Cardiac muscle cell (in vitro differentiated cells and primary cell): ENCODE data around the gene SLC30A7. TPM values are rescaled to one million over a fixed set of nuclear protein-coding genes. Genes with fewer than 3 reads are reported as not detected.

Experiments
- DNase-seq, 2 donors: peaks; one replicate each; pipeline versions ENCODE4 v3.0.0 to v3.0.0-alpha.2; 2010 to 2017; ENCODE audit warnings: low read depth in 1 of 2, low spot score in 1 of 2
- H3K27ac ChIP-seq: fragments of 200-600 bp; sonication (generic); 2 replicates; pipeline ENCODE4 v1.5.1; 2016
- H3K27me3 ChIP-seq: fragments of 200-600 bp; sonication (generic); 2 replicates; pipeline ENCODE4 v1.6.0; 2016; ENCODE audit warnings: control low read depth
- H3K36me3 ChIP-seq: fragments of 200-600 bp; sonication (generic); 2 replicates; pipeline ENCODE4 v1.5.1; 2016; ENCODE audit warnings: control low read depth
- H3K4me1 ChIP-seq: fragments of 200-600 bp; sonication (generic); 2 replicates; pipeline ENCODE4 v1.8.1; 2017; ENCODE audit warnings: low read depth, mild to moderate bottlenecking, mixed run types
- H3K4me3 ChIP-seq: fragments of 200-600 bp; sonication (generic); 2 replicates; pipeline ENCODE4 v1.5.1; 2016; ENCODE audit warnings: mild to moderate bottlenecking
- H3K9me3 ChIP-seq: fragments of 200-600 bp; sonication (generic); 2 replicates; pipeline ENCODE4 v1.5.1; 2017; ENCODE audit warnings: low read depth, mild to moderate bottlenecking, control low read depth
- polyA plus RNA-seq: library from polyadenylated mRNA; unstranded; fragments of >200 nt; fragmentation: Nextera tagmentation; extraction: Ambion mirVana; gene quantifications from 2 replicates; pipeline ENCODE4 v1.2.1, GENCODE V29; 2016
- total RNA-seq: library from RNA; depleted of rRNA; stranded (reverse); fragments of >200 nt; gene quantifications from 2 replicates; pipeline ENCODE4 v1.2.3, GENCODE V29; 2016
- TF ChIP-seq, protein P1 (sequence below): IDR thresholded peaks from 2 replicates; pipeline ENCODE4 v1.5.1; 2012; ENCODE audit warnings: low read depth, mild to moderate bottlenecking, low read length

SLC30A7 gene
- total and polyA plus RNA-seq, 2 experiments from 2014 or later, result 5.3 to 6.9 TPM

DNA sequence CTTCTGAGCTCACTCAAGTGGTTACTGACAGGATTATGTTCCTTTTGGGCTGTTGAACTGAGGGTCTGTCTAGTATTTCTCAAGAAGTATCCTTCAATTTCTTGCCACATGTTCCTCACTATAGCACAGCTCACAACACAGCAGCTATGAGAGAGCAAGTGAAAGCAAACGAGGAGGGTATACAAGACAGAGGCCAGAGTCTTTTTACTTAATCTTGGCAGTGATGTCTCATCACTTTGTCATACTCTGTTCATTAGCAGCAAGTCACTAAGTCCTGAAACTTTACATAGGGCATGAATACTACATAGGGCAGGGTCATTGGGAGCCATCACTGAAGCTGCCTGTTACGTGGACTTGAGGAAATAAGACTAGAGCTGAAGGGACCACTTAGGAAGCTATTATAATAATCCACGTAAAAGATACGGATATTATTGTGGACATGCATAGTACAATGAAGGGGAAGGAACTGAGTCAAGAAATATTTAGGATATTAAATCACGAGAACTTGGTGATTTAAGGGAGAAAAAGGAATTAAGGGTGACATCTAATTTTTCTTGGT, 63.7 kb downstream of the SLC30A7 start:
- Histone ChIP-seq H3K36me3 (peaks cover 7% of the 10 kb centered on the region), H3K27ac (peak overlapping the region; percentile 27), H3K27me3 (no peaks in the 10 kb centered on the region), H3K4me3 (no peak overlapping the region), H3K9me3 (no peaks in the 10 kb centered on the region), H3K4me1 (peaks cover 19% of the 10 kb centered on the region)
- DNase-seq, result no peak
- TF ChIP-seq, protein P1, sequence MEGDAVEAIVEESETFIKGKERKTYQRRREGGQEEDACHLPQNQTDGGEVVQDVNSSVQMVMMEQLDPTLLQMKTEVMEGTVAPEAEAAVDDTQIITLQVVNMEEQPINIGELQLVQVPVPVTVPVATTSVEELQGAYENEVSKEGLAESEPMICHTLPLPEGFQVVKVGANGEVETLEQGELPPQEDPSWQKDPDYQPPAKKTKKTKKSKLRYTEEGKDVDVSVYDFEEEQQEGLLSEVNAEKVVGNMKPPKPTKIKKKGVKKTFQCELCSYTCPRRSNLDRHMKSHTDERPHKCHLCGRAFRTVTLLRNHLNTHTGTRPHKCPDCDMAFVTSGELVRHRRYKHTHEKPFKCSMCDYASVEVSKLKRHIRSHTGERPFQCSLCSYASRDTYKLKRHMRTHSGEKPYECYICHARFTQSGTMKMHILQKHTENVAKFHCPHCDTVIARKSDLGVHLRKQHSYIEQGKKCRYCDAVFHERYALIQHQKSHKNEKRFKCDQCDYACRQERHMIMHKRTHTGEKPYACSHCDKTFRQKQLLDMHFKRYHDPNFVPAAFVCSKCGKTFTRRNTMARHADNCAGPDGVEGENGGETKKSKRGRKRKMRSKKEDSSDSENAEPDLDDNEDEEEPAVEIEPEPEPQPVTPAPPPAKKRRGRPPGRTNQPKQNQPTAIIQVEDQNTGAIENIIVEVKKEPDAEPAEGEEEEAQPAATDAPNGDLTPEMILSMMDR, result no peak

DNA sequence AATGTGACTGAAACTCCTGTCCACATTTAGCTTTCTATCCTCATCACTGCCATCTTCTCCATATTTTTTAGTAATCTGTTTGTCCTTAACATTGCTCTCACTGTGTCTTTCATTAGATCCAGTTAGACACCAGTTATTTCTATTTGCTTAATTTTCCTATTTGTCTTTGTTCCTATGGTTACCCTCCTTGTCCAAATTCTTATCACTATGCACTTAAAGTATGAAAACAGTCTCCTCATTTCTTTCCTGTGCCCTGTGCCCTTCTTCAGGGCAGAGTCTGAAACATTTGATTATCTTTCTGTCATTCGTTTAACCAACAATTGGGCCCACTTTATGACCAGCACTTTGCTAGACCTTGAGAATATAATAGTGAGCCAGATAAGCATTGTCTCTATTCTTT, 64.2 kb downstream of the SLC30A7 start:
- TF ChIP-seq, protein P1, result no peak
- DNase-seq, result no peak
- Histone ChIP-seq H3K4me1 (peaks cover 19% of the 10 kb centered on the region), H3K36me3 (peaks cover 7% of the 10 kb centered on the region), H3K27me3 (no peaks in the 10 kb centered on the region), H3K27ac (no peak overlapping the region), H3K4me3 (no peak overlapping the region), H3K9me3 (no peaks in the 10 kb centered on the region)

DNA sequence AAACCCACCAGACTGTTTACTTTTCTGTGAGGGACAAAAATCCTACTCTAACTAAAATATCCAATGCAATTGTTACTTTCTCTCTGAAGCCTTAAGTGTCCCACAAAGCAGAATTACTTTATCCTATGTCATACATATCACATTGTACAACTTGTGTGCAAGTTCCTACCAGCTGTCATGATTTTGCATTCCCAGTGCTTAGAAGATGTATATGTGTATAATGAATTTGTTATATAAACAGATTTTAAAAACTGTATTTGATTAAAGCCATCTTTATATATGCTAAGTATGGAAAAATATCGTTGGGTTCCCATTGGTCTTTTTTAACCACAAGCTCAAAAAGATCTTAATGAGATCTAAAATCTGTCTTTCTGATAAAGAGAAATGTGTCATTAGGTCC, 72.7 kb downstream of the SLC30A7 start:
- H3K4me1 ChIP-seq, result peaks cover 28% of the 10 kb centered on the region
- H3K27ac ChIP-seq, result peak overlapping the region; percentile 41
- no peaks in the 10 kb centered on the region for H3K9me3 ChIP-seq
- no peaks in the 10 kb centered on the region for H3K27me3 ChIP-seq
- no peak overlapping the region for H3K4me3 ChIP-seq
- peaks cover 13% of the 10 kb centered on the region for H3K36me3 ChIP-seq
- DNase-seq, result no peak
- TF ChIP-seq, protein P1, result no peak

DNA sequence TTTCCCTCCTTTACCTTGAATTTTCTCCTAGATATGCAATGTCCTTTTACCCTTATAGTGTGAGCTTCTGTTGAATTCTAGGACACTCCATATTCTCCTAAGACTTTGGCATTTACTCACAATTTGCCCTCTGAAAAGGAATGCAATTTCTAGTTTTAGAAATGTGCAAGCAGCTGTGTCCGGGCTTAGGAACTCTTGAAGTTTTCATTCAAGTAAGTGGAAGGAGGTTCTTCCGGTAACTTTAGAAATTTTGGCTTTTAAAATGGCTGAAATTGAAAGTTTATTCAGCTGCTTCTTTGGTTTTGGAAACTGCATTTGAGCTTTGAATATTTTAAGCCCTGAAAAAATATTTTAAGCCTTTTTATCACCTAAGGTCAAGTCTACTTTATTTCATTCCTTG, 73.4 kb downstream of the SLC30A7 start:
- TF ChIP-seq, protein P1, result no peak
- Histone ChIP-seq H3K27me3 (no peaks in the 10 kb centered on the region), H3K9me3 (no peaks in the 10 kb centered on the region), H3K27ac (peak overlapping the region; percentile 41), H3K36me3 (peaks cover 13% of the 10 kb centered on the region), H3K4me3 (no peak overlapping the region), H3K4me1 (peaks cover 28% of the 10 kb centered on the region)
- no peak for DNase-seq

DNA sequence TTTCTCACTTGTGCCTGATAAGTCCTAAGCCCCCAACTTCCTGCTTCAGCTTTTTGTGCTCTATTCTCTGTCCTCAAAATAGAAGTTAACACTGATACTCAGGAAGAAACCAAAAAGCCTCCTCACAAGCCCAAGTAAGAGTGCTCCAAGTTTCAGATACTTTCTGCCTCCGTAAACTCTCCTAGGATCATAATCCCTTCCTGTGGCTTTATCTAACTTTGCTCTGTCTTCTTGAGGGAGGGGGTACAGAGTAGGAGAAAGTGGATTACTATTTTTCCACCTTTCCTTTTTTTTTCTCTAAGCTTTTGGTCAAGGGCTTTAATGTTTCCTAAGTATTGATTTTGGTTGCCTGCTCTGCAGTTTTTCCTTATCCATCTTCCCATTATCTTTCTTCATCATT, 75.1 kb downstream of the SLC30A7 start:
- H3K27ac ChIP-seq, result no peak overlapping the region
- TF ChIP-seq, protein P1, result no peak

More for the DNA sequence above, 75.1 kb downstream of the SLC30A7 start:
- Histone ChIP-seq H3K36me3 (peaks cover 7% of the 10 kb centered on the region), H3K4me1 (peaks cover 28% of the 10 kb centered on the region), H3K9me3 (no peaks in the 10 kb centered on the region), H3K4me3 (no peak overlapping the region), H3K27me3 (no peaks in the 10 kb centered on the region)
- no peak for DNase-seq
